Measurements from ENCODE around the gene TRIM8. TPM values are rescaled to one million over a fixed set of nuclear protein-coding genes. Genes with fewer than 3 reads are reported as not detected.

The TRIM8 gene
- total RNA-seq, 1 experiment from 2014 or later: 91.6 TPM

DNA sequence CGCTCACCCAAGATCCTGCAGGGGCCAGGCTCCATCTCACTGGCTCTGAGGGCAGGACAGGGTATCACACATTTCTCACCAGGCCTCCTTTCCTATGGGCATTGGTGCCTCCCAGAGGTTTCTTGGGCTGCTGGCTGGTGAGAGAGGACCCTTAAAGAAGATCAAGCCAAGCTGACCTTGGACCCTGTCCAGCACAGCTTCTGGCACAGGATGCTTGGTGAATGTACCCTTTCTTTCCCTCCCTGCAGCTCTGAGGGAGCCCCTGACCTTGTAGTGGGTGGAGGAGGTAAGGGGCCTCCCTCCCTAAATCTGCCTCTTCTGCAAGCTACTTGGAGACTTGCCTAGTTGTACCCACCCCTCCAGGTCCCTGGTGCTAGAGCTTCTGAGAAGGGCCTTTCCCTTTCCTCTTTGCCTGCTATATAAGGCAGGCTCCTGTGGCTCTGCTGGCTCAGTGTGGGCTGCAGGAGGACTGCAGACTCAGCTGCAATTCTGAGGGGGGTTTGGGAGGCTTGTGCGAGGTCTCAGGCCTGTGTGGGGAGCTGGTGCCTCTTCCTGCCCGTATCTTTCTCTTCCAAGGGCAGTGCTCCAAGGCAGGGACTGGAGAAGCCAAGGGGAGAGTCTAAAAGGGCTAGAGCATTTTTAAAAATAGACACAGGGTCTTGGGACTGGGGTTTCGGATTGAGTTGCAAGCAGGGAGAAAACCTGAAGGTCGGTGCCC, 11.7 kb upstream of the TRIM8 start:
- H3K9ac ChIP-seq (ENCODE audit: low read length): peak overlapping the region; percentile 27; the same call in 1 of the 2 replicates
- H3K9me2 ChIP-seq (ENCODE audit: insufficient read depth): no peaks in the 10 kb centered on the region
- TF ChIP-seq EGR1 (IDR thresholded peaks at IDR 0.05; ENCODE audit: low read depth) (no peak), CTCF (IDR thresholded peaks at IDR 0.05 in 2 of 3, conservative IDR thresholded peaks at IDR 0.05 in 1 of 3; ENCODE audit: borderline replicate concordance in 1 of 3, insufficient read depth in 1 of 3, low read depth in 2 of 3, low read length in 2 of 3) (no peak), YY1 (IDR thresholded peaks at IDR 0.05; ENCODE audit: extremely low read depth, insufficient replicate concordance, low read depth, low read length) (no peak), ZFX (IDR thresholded peaks at IDR 0.05) (no peak), FOSL1 (IDR thresholded peaks at IDR 0.05; ENCODE audit: low read depth) (no peak), SRF (IDR thresholded peaks at IDR 0.05; ENCODE audit: low read depth) (no peak)

GRCh38 chr10:102633287-102633686, 11.0 kb upstream of the TRIM8 start:
- peak overlapping the region; percentile 61 for H3K4me2 ChIP-seq (ENCODE audit: low read length)
- no peak overlapping the region for H3K4me3 ChIP-seq (replicated peaks in 1 of 2; ENCODE audit: low read depth in 1 of 2, low read length in 2 of 2)
- intact Hi-C loops (cut with micrococcal nuclease): no loop called here
- ChIA-PET RAD21 (ENCODE audit: low non-redundant PET in 1 of 2, low total read pairs in 2 of 2, uncharacterized antibody in 2 of 2, unreplicated experiment in 2 of 2) (no interaction called here), CTCF (no interaction called here), POLR2A (no interaction called here)
- H3K27ac ChIP-seq (ENCODE audit: low read depth, low read length): no peak overlapping the region
- no peak for ATAC-seq
- peaks cover 53 to 80% of the 10 kb centered on the region in 2 experiments for H3K4me1 ChIP-seq (ENCODE audit: control insufficient read depth in 1 of 2, insufficient read depth in 2 of 2, low read length in 2 of 2)
- H3K79me2 ChIP-seq (ENCODE audit: insufficient read depth, low read length): no peaks in the 10 kb centered on the region
- H3K9ac ChIP-seq (ENCODE audit: low read length): peak overlapping the region; percentile 27
- DNase-seq (ENCODE audit: low read depth, low spot score): no peak
- BruUV-seq (replicated peaks): no TSS peak
- no peak overlapping the region for H2AFZ ChIP-seq (ENCODE audit: low read depth, low read length, poor library complexity, severe bottlenecking)
- H3K27me3 ChIP-seq (ENCODE audit: insufficient read depth, low read length): no peaks in the 10 kb centered on the region
- H4K20me1 ChIP-seq (ENCODE audit: insufficient read depth): no peaks in the 10 kb centered on the region
- H3K36me3 ChIP-seq (ENCODE audit: control insufficient read depth in 1 of 2, insufficient read depth in 2 of 2, low read length in 2 of 2): no peaks in the 10 kb centered on the region
- H3K9me3 ChIP-seq (ENCODE audit: control insufficient read depth in 1 of 2, insufficient read depth in 1 of 2, low read depth in 1 of 2, low read length in 2 of 2): no peaks in the 10 kb centered on the region
- H3K9me2 ChIP-seq (ENCODE audit: insufficient read depth): no peaks in the 10 kb centered on the region
- TF ChIP-seq RAD21 (IDR thresholded peaks at IDR 0.05; ENCODE audit: low read depth): no peak
- TF ChIP-seq SIN3A (IDR thresholded peaks at IDR 0.05; ENCODE audit: low read depth): no peak
- no peak for TF ChIP-seq FOSL1 (IDR thresholded peaks at IDR 0.05; ENCODE audit: low read depth)
- TF ChIP-seq SP1 (IDR thresholded peaks at IDR 0.05; ENCODE audit: low read depth): no peak
- no peak for TF ChIP-seq EZH2phosphoT487 (IDR thresholded peaks at IDR 0.05; ENCODE audit: borderline replicate concordance)
- TF ChIP-seq SRF (IDR thresholded peaks at IDR 0.05; ENCODE audit: low read depth): no peak
- TF ChIP-seq ELF1 (IDR thresholded peaks at IDR 0.05; ENCODE audit: borderline replicate concordance, low read depth): no peak
- TF ChIP-seq REST (IDR thresholded peaks at IDR 0.05; ENCODE audit: low read depth): no peak
- no peak for TF ChIP-seq YY1 (IDR thresholded peaks at IDR 0.05; ENCODE audit: extremely low read depth, insufficient replicate concordance, low read depth, low read length)

More for the DNA sequence above, 11.7 kb upstream of the TRIM8 start:
- RAD21 ChIA-PET (ENCODE audit: low non-redundant PET in 1 of 2, low total read pairs in 2 of 2, uncharacterized antibody in 2 of 2, unreplicated experiment in 2 of 2): no interaction called here
- DNase-seq (ENCODE audit: low read depth, low spot score): no peak
- peak overlapping the region; percentile 61 for H3K4me2 ChIP-seq (ENCODE audit: low read length)
- CTCF ChIA-PET: interaction anchor here (1.0 kb wide), 1 partner anchor 10 kb away, joined by 3 read pairs; no protein-coding TSS in a partner anchor
- H3K27ac ChIP-seq (ENCODE audit: low read depth, low read length): no peak overlapping the region
- BruUV-seq (replicated peaks): no TSS peak
- H3K4me1 ChIP-seq (ENCODE audit: control insufficient read depth in 1 of 2, insufficient read depth in 2 of 2, low read length in 2 of 2): peaks cover 60 to 87% of the 10 kb centered on the region in 2 experiments
- H3K36me3 ChIP-seq (ENCODE audit: control insufficient read depth in 1 of 2, insufficient read depth in 2 of 2, low read length in 2 of 2): no peaks in the 10 kb centered on the region
- intact Hi-C loops (cut with micrococcal nuclease): no loop called here
- H4K20me1 ChIP-seq (ENCODE audit: insufficient read depth): no peaks in the 10 kb centered on the region
- H3K27me3 ChIP-seq (ENCODE audit: insufficient read depth, low read length): no peaks in the 10 kb centered on the region
- POLR2A ChIA-PET: no interaction called here
- ATAC-seq: no peak
- H2AFZ ChIP-seq (ENCODE audit: low read depth, low read length, poor library complexity, severe bottlenecking): no peak overlapping the region
- H3K9me3 ChIP-seq (ENCODE audit: control insufficient read depth in 1 of 2, insufficient read depth in 1 of 2, low read depth in 1 of 2, low read length in 2 of 2): no peaks in the 10 kb centered on the region
- H3K4me3 ChIP-seq (replicated peaks in 1 of 2; ENCODE audit: low read depth in 1 of 2, low read length in 2 of 2): no peak overlapping the region
- no peaks in the 10 kb centered on the region for H3K79me2 ChIP-seq (ENCODE audit: insufficient read depth, low read length)
